Measurements from ENCODE around the gene DNLZ. TPM values are rescaled to one million over a fixed set of nuclear protein-coding genes. Genes with fewer than 3 reads are reported as not detected.

Gene DNLZ
- polyA plus RNA-seq, 1 of the 3 experiments (the other 2 are of a cell fraction), result 40.6 TPM

DNA sequence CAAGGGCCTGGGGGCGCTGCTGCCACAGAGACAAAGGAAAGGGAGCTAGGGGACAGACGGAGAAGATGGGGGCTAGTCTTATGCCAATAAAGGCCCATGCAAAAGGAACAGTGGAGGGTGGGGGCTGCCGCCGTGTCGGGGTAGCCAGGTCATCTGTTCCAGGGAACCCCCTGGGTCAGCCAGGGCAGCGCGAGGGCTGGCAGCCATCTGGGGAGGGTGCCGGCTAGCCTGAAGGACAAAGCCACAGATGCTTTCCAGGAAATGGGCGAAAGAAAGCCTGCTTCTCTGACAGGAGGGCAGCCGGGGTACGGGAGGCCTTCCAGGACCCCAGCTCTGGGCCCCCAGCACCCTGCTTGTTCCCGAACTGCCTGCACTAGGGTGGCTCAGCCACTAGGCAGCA, 11.6 kb upstream of the DNLZ start:
- TF ChIP-seq FOXJ3 (CRISPR knock-in tag; IDR thresholded peaks at IDR 0.05), result no peak
- no peak for TF ChIP-seq NRF1 (IDR thresholded peaks at IDR 0.05; ENCODE audit: low read depth, low read length)
- no peak for TF ChIP-seq ELF1 (IDR thresholded peaks at IDR 0.05)
- TF ChIP-seq, protein P1, sequence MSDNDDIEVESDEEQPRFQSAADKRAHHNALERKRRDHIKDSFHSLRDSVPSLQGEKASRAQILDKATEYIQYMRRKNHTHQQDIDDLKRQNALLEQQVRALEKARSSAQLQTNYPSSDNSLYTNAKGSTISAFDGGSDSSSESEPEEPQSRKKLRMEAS (IDR thresholded peaks at IDR 0.05; ENCODE audit: low read depth), result no peak
- TF ChIP-seq JUND (IDR thresholded peaks at IDR 0.05), result no peak
- TF ChIP-seq FOXM1 (IDR thresholded peaks at IDR 0.05; ENCODE audit: low read depth), result no peak
- ChIA-PET CTCF (interaction anchor here (1.2 to 5.5 kb wide), 6 partner anchors 9 to 62 kb away, joined by 3 to 65 read pairs (median 14); partner anchors contain the start of genes DNLZ and SNAPC4), POLR2A (interaction anchor here (1.7 to 3.5 kb wide), 2 partner anchors 23 to 49 kb away, joined by 5 to 21 read pairs; no protein-coding TSS in a partner anchor)
- H3K27me3 ChIP-seq (ENCODE audit: insufficient read depth), result no peaks in the 10 kb centered on the region
- H2AFZ ChIP-seq (ENCODE audit: low read depth), result no peak overlapping the region
- no peaks in the 10 kb centered on the region for H3K9me3 ChIP-seq
- H3K4me1 ChIP-seq (ENCODE audit: control insufficient read depth in 1 of 2, insufficient read depth in 2 of 2, low read depth in 1 of 2, low read length in 1 of 2), result peaks cover 0 to 43% of the 10 kb centered on the region in 2 experiments; a peak in 1 of 4 replicates
- 87% methylated on average over 8 of the region's 12 CpGs for WGBS (ENCODE audit: low lambda C conversion rate)
- DNase-seq, result peak; percentile 59
- H3F3A ChIP-seq (replicated peaks; ENCODE audit: insufficient read depth), result no peaks in the 10 kb centered on the region
- H3K9ac ChIP-seq, result no peak overlapping the region
- H3K79me2 ChIP-seq (ENCODE audit: insufficient read depth), result no peaks in the 10 kb centered on the region
- no peaks in the 10 kb centered on the region for H3K9me2 ChIP-seq
- H3K36me3 ChIP-seq (replicated peaks in 1 of 2; ENCODE audit: control insufficient read depth in 1 of 2, insufficient read depth in 2 of 2, low read length in 1 of 2), result peaks cover 0 to 39% of the 10 kb centered on the region in 2 experiments
- H3K4me2 ChIP-seq, result no peak overlapping the region
- H3K27ac ChIP-seq (ENCODE audit: low read depth in 2 of 2, low read length in 1 of 2), result peak overlapping the region in 1 of 2 experiments; percentile 90; a peak in 2 of 4 replicates
- no peak overlapping the region for H3K4me3 ChIP-seq (ENCODE audit: low read depth in 2 of 2, low read length in 1 of 2)
- no peaks in the 10 kb centered on the region for H4K20me1 ChIP-seq (ENCODE audit: insufficient read depth)

DNA sequence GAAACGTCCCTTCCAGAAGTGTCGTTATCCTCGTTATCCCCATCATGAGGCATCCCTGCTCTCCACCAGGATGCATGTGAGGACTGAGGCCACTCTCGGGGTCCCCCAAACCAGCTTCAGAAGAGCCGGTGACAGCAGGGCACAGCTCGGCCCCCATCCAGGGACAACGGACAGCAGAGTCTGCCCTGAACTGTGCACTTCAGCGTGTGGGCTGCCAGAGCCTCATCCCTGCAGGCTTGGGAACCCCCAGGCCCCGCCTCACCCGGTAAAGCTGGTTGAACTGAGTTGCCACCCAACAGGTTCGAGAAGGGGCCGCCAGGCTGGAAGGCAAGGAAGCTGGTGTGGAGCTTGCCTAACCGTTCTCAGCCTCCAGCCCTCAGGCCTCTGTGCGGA, 10.6 kb upstream of the DNLZ start:
- CTCF ChIA-PET, result interaction anchor here (0.6 to 5.5 kb wide), 10 partner anchors 10 to 61 kb away, joined by 3 to 65 read pairs (median 4); partner anchors contain the start of genes DNLZ and SNAPC4
- no peak for DNase-seq
- POLR2A ChIA-PET, result interaction anchor here (1.0 to 3.7 kb wide), 5 partner anchors 9 to 48 kb away, joined by 3 to 36 read pairs (median 5); partner anchors contain the start of gene DNLZ

More for the DNA sequence above, 10.6 kb upstream of the DNLZ start:
- Histone ChIP-seq H3K27me3 (ENCODE audit: insufficient read depth) (no peaks in the 10 kb centered on the region), H3K79me2 (ENCODE audit: insufficient read depth) (no peaks in the 10 kb centered on the region), H2AFZ (ENCODE audit: low read depth) (no peak overlapping the region), H3F3A (replicated peaks; ENCODE audit: insufficient read depth) (no peaks in the 10 kb centered on the region), H3K9ac (no peak overlapping the region), H3K4me1 (ENCODE audit: control insufficient read depth in 1 of 2, insufficient read depth in 2 of 2, low read depth in 1 of 2, low read length in 1 of 2) (peaks cover 0 to 43% of the 10 kb centered on the region in 2 experiments; a peak in 1 of 4 replicates), H3K9me2 (no peaks in the 10 kb centered on the region), H3K4me2 (no peak overlapping the region), H3K9me3 (no peaks in the 10 kb centered on the region), H3K4me3 (ENCODE audit: low read depth in 2 of 2, low read length in 1 of 2) (no peak overlapping the region), H4K20me1 (ENCODE audit: insufficient read depth) (no peaks in the 10 kb centered on the region), H3K27ac (ENCODE audit: low read depth in 2 of 2, low read length in 1 of 2) (peak overlapping the region in 1 of 2 experiments; percentile 90; a peak in 2 of 4 replicates), H3K36me3 (replicated peaks in 1 of 2; ENCODE audit: control insufficient read depth in 1 of 2, insufficient read depth in 2 of 2, low read length in 1 of 2) (peaks cover 0 to 30% of the 10 kb centered on the region in 2 experiments)
- TF ChIP-seq TAF1 (IDR thresholded peaks at IDR 0.05; ENCODE audit: borderline replicate concordance, low read depth, low read length) (no peak), GABPA (IDR thresholded peaks at IDR 0.05; ENCODE audit: low read depth) (no peak), SIN3A (IDR thresholded peaks at IDR 0.05; ENCODE audit: borderline replicate concordance, low read depth, low read length) (no peak), NRF1 (IDR thresholded peaks at IDR 0.05; ENCODE audit: low read depth, low read length) (no peak), POLR2AphosphoS5 (IDR thresholded peaks at IDR 0.05; ENCODE audit: low read depth, low read length) (no peak), ELF1 (IDR thresholded peaks at IDR 0.05) (no peak)
- TF ChIP-seq, protein P2, sequence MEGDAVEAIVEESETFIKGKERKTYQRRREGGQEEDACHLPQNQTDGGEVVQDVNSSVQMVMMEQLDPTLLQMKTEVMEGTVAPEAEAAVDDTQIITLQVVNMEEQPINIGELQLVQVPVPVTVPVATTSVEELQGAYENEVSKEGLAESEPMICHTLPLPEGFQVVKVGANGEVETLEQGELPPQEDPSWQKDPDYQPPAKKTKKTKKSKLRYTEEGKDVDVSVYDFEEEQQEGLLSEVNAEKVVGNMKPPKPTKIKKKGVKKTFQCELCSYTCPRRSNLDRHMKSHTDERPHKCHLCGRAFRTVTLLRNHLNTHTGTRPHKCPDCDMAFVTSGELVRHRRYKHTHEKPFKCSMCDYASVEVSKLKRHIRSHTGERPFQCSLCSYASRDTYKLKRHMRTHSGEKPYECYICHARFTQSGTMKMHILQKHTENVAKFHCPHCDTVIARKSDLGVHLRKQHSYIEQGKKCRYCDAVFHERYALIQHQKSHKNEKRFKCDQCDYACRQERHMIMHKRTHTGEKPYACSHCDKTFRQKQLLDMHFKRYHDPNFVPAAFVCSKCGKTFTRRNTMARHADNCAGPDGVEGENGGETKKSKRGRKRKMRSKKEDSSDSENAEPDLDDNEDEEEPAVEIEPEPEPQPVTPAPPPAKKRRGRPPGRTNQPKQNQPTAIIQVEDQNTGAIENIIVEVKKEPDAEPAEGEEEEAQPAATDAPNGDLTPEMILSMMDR (IDR thresholded peaks at IDR 0.05), result no peak
- WGBS (ENCODE audit: low lambda C conversion rate), result 95% methylated on average over 8 of the region's 14 CpGs

All from SK-N-SH (cell line).